Astrocyte (in vitro differentiated cells and primary cell): Measurements from ENCODE around the gene NOL11. TPM values are rescaled to one million over a fixed set of nuclear protein-coding genes. Genes with fewer than 3 reads are reported as not detected.

ENCODE experiments used
- DNase-seq: peaks from one replicate; pipeline ENCODE4 v3.0.0-alpha.2; 2010; ENCODE audit warnings: low read depth
- FAIRE-seq: peaks from 2 replicates; lab custom pipeline; 2011; peaks lifted over from hg19 to GRCh38; lab: Jason Lieb, UNC
- H2AFZ ChIP-seq: 2 replicates; pipeline ENCODE4 v1.6.0; 2012; ENCODE audit warnings: low read depth, low read length, inconsistent platforms
- H3K27ac ChIP-seq: 2 replicates; pipeline ENCODE4 v1.5.1; 2011; ENCODE audit warnings: low read depth, low read length, inconsistent platforms
- H3K27me3 ChIP-seq: 2 replicates; pipeline ENCODE4 v1.6.0; 2011; ENCODE audit warnings: low read length, inconsistent platforms; ENCODE audit not compliant: insufficient read depth
- H3K36me3 ChIP-seq: 2 replicates; pipeline ENCODE4 v1.5.1; 2011; ENCODE audit warnings: low read length, inconsistent platforms; ENCODE audit not compliant: insufficient read depth
- H3K4me1 ChIP-seq: 2 replicates; pipeline ENCODE4 v1.5.1; 2011; ENCODE audit warnings: low read length, inconsistent platforms; ENCODE audit not compliant: insufficient read depth
- H3K4me2 ChIP-seq: 2 replicates; pipeline ENCODE4 v1.6.0; 2012; ENCODE audit warnings: low read length, inconsistent platforms
- H3K4me3 ChIP-seq: 2 replicates; pipeline ENCODE4 v1.5.1; 2011; ENCODE audit warnings: low read depth, mild to moderate bottlenecking, low read length, inconsistent platforms; ENCODE audit not compliant: insufficient read depth
- H3K79me2 ChIP-seq: 2 replicates; pipeline ENCODE4 v1.6.0; 2012; ENCODE audit warnings: mild to moderate bottlenecking, low read length, inconsistent platforms; ENCODE audit not compliant: insufficient read depth
- H3K9ac ChIP-seq: 2 replicates; pipeline ENCODE4 v1.6.0; 2012; ENCODE audit warnings: mild to moderate bottlenecking, low read length, inconsistent platforms
- H3K9me3 ChIP-seq: 2 replicates; pipeline ENCODE4 v1.5.1; 2012; ENCODE audit warnings: low read depth, mild to moderate bottlenecking, low read length, inconsistent platforms; ENCODE audit not compliant: insufficient read depth
- H4K20me1 ChIP-seq: 2 replicates; pipeline ENCODE4 v1.6.0; 2012; ENCODE audit warnings: low read length, inconsistent platforms; ENCODE audit not compliant: insufficient read depth
- H3K27ac Mint-ChIP-seq: one replicate; pipeline ENCODE4 v1.8.0; 2021; ENCODE audit warnings: mild to moderate bottlenecking, mixed read lengths; ENCODE audit not compliant: unreplicated experiment
- H3K27me3 Mint-ChIP-seq: one replicate; pipeline ENCODE4 v1.8.0; 2021; ENCODE audit warnings: low read depth, mixed read lengths; ENCODE audit not compliant: unreplicated experiment
- H3K36me3 Mint-ChIP-seq: one replicate; pipeline ENCODE4 v1.8.0; 2021; ENCODE audit warnings: low read depth, mixed read lengths; ENCODE audit not compliant: unreplicated experiment
- H3K4me1 Mint-ChIP-seq: one replicate; pipeline ENCODE4 v1.8.0; 2021; ENCODE audit warnings: low read depth, mixed read lengths; ENCODE audit not compliant: unreplicated experiment
- H3K4me3 Mint-ChIP-seq: one replicate; pipeline ENCODE4 v1.8.0; 2021; ENCODE audit warnings: mild to moderate bottlenecking, moderate library complexity, mixed read lengths; ENCODE audit not compliant: unreplicated experiment
- H3K9me3 Mint-ChIP-seq: one replicate; pipeline ENCODE4 v1.8.0; 2021; ENCODE audit warnings: mild to moderate bottlenecking, mixed read lengths; ENCODE audit not compliant: unreplicated experiment
- EZH2 ChIP-seq: IDR thresholded peaks from 2 replicates; pipeline ENCODE4 v1.6.1; 2012; ENCODE audit warnings: mild to moderate bottlenecking, low read length, inconsistent platforms; ENCODE audit not compliant: insufficient read depth
- total RNA-seq: library from RNA; stranded (reverse); gene quantifications from 2 replicates; pipeline ENCODE4 v1.2.1, GENCODE V29; 2021
- TF ChIP-seq, protein P1 (sequence below): IDR thresholded peaks from 2 replicates; pipeline ENCODE4 v1.5.1; 2011; ENCODE audit warnings: low read depth, mild to moderate bottlenecking, inconsistent platforms, low read length, moderate library complexity; ENCODE audit not compliant: insufficient read depth

The NOL11 gene
- total RNA-seq, 1 donor from 2014 or later: 30.3 TPM

DNA sequence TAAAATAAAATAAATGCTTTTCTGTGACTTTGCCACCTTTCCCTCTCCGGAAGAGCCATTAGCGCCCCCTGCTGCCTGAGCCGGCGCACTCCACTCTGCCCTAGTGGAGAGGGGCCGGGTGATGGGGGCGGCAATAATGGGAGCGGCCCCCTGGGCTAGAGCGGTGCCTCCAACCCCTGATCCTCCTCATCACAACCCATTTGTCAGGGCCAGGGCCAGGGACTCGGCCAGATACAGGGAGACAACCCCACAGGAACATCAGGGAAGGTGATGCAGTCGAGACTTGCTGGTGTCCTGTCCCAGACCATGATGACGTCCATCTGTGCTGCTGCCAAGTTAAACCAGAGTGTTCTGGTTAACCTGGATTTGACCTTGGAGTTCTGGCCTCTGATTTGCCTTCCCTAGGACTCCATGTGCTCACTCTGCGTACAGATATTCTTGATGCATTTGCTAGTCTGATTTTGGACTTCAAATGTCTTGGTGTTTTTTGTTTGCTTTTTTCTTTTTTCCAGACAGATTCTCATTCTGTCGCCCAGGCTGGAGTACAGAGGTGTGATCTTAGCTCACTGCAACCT lies 61.4 kb downstream of the NOL11 start:
- no peaks in the 10 kb centered on the region for H3K9me3 ChIP-seq
- no peaks in the 10 kb centered on the region for H3K27me3 Mint-ChIP-seq
- H3K27ac Mint-ChIP-seq: no peak overlapping the region
- H3K9ac ChIP-seq: no peak overlapping the region
- H3K4me2 ChIP-seq: peak overlapping the region; percentile 8
- FAIRE-seq: no peak
- H2AFZ ChIP-seq: peak overlapping the region; percentile 62
- no peak overlapping the region for H3K4me3 Mint-ChIP-seq
- H3K27ac ChIP-seq: no peak overlapping the region
- no peaks in the 10 kb centered on the region for H4K20me1 ChIP-seq
- TF ChIP-seq, protein P1, sequence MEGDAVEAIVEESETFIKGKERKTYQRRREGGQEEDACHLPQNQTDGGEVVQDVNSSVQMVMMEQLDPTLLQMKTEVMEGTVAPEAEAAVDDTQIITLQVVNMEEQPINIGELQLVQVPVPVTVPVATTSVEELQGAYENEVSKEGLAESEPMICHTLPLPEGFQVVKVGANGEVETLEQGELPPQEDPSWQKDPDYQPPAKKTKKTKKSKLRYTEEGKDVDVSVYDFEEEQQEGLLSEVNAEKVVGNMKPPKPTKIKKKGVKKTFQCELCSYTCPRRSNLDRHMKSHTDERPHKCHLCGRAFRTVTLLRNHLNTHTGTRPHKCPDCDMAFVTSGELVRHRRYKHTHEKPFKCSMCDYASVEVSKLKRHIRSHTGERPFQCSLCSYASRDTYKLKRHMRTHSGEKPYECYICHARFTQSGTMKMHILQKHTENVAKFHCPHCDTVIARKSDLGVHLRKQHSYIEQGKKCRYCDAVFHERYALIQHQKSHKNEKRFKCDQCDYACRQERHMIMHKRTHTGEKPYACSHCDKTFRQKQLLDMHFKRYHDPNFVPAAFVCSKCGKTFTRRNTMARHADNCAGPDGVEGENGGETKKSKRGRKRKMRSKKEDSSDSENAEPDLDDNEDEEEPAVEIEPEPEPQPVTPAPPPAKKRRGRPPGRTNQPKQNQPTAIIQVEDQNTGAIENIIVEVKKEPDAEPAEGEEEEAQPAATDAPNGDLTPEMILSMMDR: peak; percentile 17
- no peak for TF ChIP-seq EZH2
- no peak overlapping the region for H3K4me3 ChIP-seq
- no peaks in the 10 kb centered on the region for H3K36me3 Mint-ChIP-seq
- peaks cover 2% of the 10 kb centered on the region for H3K4me1 Mint-ChIP-seq
- no peaks in the 10 kb centered on the region for H3K4me1 ChIP-seq
- no peaks in the 10 kb centered on the region for H3K9me3 Mint-ChIP-seq
- H3K27me3 ChIP-seq: no peaks in the 10 kb centered on the region
- DNase-seq: peak; percentile 67
- no peaks in the 10 kb centered on the region for H3K36me3 ChIP-seq
- no peaks in the 10 kb centered on the region for H3K79me2 ChIP-seq

DNA sequence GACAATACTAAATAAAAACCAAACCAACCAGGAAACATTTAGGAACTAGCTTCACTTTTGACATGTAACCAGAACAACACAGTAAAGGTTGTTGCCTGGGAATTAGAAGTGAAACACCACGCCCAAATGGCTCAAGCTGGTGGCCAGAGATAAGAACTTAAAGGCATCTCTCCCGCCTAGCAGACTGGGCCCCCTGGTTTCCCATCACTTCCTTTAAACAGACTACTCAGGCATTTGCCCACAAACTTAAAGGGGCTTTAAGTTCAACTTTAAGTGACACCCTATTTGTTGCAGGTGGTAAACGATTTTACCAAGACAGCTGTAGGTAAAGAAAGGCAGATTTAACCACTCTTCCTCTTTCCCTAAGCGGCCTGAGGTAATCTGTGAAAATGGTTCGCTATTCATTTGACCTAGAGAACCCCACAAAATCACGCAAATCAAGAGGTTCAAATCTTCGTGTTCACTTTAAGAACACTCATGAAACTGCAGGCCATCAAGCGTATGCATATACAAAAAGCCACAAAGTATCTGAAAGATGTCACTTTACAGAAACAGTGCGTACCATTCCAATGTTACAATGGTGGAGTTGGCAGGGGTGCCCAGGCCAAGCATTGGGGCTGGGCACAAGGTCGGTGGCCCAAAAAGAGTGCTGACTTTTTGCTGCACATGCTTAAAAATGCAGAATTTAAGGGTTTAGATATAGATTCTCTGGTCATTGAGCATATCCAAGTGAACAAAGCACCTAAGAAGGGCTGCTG lies 66.8 kb downstream of the NOL11 start:
- H3K4me1 Mint-ChIP-seq: peaks cover 2% of the 10 kb centered on the region
- no peaks in the 10 kb centered on the region for H3K36me3 ChIP-seq
- TF ChIP-seq, protein P1: no peak
- no peak for TF ChIP-seq EZH2
- H3K9ac ChIP-seq: no peak overlapping the region
- no peaks in the 10 kb centered on the region for H3K9me3 ChIP-seq
- no peak overlapping the region for H3K4me3 Mint-ChIP-seq
- H3K27me3 Mint-ChIP-seq: peaks cover 4% of the 10 kb centered on the region
- H3K4me3 ChIP-seq: no peak overlapping the region
- H3K27ac ChIP-seq: no peak overlapping the region
- H3K79me2 ChIP-seq: no peaks in the 10 kb centered on the region
- peaks cover 2% of the 10 kb centered on the region for H3K9me3 Mint-ChIP-seq
- no peaks in the 10 kb centered on the region for H3K4me1 ChIP-seq
- no peak overlapping the region for H3K4me2 ChIP-seq
- H3K36me3 Mint-ChIP-seq: no peaks in the 10 kb centered on the region
- no peak overlapping the region for H3K27ac Mint-ChIP-seq
- H3K27me3 ChIP-seq: no peaks in the 10 kb centered on the region
- no peak for DNase-seq
- no peaks in the 10 kb centered on the region for H4K20me1 ChIP-seq
- FAIRE-seq: no peak
- no peak overlapping the region for H2AFZ ChIP-seq

DNA sequence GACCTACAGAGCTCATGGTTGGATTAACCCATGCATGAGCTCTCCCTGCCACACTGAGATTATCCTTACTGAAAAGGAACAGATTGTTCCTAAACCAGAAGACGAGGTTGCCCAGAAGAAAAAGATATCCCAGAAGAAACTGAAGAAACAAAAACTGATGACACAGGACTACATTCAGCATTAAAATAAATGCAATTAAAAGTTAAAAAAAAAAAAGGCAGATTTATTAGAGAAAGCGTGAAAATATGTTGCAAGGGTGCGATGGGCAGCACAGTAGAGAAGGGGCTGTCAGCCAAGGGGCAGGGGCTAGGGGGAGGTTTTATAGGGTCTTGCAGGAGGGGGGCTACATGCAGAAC lies 67.4 kb downstream of the NOL11 start:
- TF ChIP-seq EZH2: no peak
- TF ChIP-seq, protein P1: no peak
- no peaks in the 10 kb centered on the region for H3K36me3 Mint-ChIP-seq
- no peak overlapping the region for H3K4me3 ChIP-seq
- H3K27ac Mint-ChIP-seq: no peak overlapping the region
- DNase-seq (no peak), FAIRE-seq (no peak)
- H3K27ac ChIP-seq: no peak overlapping the region
- H3K36me3 ChIP-seq: no peaks in the 10 kb centered on the region
- H3K9me3 ChIP-seq: no peaks in the 10 kb centered on the region
- H3K9ac ChIP-seq: no peak overlapping the region
- no peak overlapping the region for H3K4me3 Mint-ChIP-seq
- H3K4me1 Mint-ChIP-seq: peaks cover 2% of the 10 kb centered on the region
- no peak overlapping the region for H2AFZ ChIP-seq
- no peaks in the 10 kb centered on the region for H4K20me1 ChIP-seq
- H3K4me2 ChIP-seq: no peak overlapping the region
- peaks cover 2% of the 10 kb centered on the region for H3K9me3 Mint-ChIP-seq
- no peaks in the 10 kb centered on the region for H3K79me2 ChIP-seq
- no peaks in the 10 kb centered on the region for H3K27me3 ChIP-seq
- H3K27me3 Mint-ChIP-seq: peaks cover 4% of the 10 kb centered on the region
- H3K4me1 ChIP-seq: no peaks in the 10 kb centered on the region
